GM23248 (cell line): Measurements from ENCODE around the gene HINFP.

Experiments
- EZH2 ChIP-seq: fragments of 200-600 bp; sonication (generic); IDR thresholded peaks from 2 replicates; pipeline ENCODE4 v1.6.1; 2018; ENCODE audit warnings: antibody characterized with exemption, mild to moderate bottlenecking; ENCODE audit not compliant: insufficient read depth, poor library complexity, severe bottlenecking
- EZH2phosphoT487 ChIP-seq: fragments of 200-600 bp; sonication (generic); IDR thresholded peaks from 2 replicates; pipeline ENCODE4 v1.6.1; 2018; ENCODE audit warnings: antibody characterized with exemption, moderate library complexity, mild to moderate bottlenecking, low read depth; ENCODE audit not compliant: insufficient read depth

DNA sequence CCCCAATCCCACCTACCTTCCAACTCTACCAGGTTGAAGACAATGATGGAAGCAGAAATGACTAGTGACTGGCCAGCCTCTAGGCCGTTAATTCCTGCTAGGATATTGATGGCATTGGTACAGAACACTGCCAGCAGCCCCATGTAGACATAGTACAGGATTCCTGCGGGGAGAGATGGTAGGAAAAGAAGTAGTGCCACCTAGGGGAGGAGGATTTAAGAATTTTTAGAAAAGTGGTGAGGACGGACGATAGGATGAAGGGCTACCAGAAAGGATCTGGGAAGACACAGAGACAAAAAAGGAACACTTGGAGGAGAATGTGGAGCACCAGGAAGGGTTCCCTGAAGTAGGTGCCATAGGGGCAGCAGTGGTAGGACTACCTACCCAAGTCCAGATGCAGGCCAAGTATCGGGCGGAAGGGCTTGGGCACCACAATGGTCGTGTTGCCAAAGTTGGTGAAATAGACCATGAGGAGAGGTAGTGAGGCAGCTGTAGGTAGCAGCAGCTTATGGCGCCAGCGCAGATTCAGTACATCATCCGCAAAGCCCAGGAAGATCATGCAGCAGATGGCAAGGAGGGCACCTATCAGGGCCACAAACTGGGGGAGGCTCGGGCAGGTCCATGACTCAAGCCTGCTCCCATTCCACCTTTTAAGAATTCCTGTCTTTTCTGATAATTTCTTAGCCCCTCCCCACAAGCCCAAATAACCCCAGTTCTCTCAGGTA, 21.0 kb upstream of the HINFP start:
- no peak for TF ChIP-seq EZH2
- no peak for TF ChIP-seq EZH2phosphoT487
